OCI-M2 (cell line): ENCODE results near the gene LSM11.
"Not testable (repeated sequence)": the region's sequence is repeated elsewhere in the genome, so short reads cannot be mapped to it uniquely, and the experiment has no call there.

Experiments used
- DNase-seq: peaks from one replicate; lab custom pipeline; 2025; ENCODE audit not compliant: unreplicated experiment; lab: John Stamatoyannopoulos, UW

LSM11 gene

DNA sequence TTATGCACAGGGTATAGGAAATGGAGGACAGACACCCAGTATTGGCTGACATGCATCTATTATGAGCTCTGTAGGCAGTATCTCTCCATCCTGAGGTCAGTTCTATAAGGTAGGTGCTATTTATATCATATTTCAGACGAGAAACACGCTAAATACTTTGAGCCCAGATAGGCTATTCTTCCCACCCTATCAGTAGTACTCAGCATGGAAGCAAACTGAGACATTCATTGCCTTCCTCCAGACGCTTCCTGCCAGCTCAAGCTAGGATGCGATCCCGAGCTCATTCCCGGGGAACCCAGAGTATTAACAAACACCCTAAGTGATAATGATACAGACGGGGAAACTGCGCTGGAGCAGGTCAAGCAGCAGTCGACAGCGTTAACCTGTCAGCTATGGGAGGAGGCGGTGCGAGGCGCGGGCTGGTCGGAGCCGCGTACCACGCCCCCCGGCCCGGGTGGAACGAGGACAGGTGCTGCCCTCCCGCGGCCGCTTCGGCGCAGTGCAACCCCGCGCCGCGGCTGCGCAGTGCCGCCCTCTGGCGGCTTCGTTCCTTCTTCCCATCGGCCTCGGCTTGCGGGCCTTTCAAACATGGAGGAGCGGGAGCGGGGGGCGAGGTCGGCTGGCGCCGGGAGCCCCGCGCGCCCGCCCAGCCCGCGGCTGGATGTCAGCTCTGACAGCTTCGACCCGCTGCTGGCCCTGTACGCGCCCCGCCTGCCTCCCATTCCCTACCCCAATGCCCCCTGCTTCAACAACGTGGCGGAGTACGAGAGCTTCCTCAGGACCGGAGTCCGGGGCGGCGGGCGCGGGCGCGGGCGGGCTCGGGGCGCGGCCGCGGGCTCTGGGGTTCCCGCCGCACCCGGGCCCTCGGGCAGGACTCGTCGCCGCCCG lies at the start of gene LSM11:
Gene LSM11 (plus strand): TSS at position 550 of the 888 bp plus-strand sequence. CDS start 39 bp downstream, at position 589.
- peak; percentile 70 for DNase-seq

DNA sequence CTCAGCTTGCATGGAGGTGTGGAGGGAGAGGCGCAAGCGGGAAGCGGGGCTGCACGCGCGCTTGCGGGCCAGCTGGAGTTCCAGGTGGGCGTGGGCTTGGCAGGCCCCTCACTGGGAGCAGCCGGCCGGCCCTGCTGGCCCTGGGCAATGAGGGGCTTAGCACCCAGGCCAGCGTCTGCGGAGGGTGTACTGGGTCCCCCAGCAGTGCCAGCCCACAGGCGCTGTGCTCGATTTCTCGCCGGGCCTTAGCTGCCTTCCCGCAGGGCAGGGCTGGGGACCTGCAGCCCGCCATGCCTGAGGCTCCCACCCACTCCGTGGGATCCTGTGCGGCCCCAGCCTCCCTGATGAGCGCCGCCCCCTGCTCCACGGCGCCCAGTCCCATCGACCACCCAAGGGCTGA lies 49.7 kb upstream of the LSM11 start:
- DNase-seq: not testable (repeated sequence)

DNA sequence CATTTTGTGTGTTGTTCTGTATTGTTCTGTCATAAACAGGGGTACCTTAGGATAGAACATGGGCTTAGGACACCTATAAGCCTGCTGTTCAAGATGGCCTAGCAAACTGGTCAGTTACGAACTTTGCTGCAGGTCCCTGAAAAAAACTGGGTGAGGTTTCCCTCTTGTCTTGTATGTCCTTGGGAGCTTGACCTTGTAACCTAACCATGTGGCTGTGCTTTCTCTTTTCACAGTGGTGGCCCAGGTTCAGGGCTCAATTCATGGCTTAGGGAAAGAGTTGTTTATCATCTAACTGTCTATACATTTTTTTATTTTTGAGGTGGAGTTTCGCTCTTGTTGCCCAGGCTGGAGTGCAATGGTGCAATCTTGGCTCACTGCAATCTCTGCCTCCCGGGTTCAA lies 47.4 kb upstream of the LSM11 start:
- not testable (repeated sequence) for DNase-seq

DNA sequence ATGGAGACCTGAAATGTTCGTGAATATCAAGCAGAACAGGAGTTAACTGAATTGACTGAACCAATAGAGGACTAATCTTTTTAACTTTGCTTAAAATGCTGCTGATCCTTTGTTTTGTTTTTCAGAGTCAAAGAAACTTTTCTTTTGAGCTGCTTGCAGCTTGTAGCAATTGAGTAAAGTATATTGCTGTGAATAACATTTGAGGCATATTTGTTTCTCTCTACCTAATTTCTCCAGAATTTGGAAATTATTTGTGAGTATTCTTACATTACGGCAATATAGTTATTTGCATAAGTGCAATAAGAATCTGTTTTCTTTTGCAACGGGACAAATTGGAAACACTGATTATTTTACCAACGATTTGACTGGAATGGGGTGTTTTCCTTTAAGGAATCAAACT lies 44.8 kb upstream of the LSM11 start:
- DNase-seq: not testable (repeated sequence)

DNA sequence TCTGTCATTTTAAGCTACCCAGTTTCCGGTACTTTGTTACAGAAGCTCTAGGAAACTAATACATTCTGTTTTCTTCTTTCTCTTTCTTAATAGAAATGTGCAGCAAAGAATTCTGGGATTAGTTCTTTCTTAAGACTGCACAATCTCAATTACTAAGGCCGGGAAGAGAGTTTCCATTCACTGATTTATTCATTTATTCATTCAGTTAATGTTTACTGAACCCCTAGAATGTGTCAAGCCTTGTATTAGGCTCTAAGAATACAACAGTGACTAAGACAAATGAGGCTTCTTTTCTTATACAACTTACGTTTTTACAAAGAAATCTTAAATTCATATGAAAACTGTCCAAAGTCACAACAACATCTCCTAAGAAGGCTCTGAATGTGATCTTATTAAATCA lies 39.8 kb upstream of the LSM11 start:
- no peak for DNase-seq

- no peak for DNase-seq
These were observed 34.6 kb upstream of the LSM11 start for GRCh38 chr5:157708866-157709265.

DNA sequence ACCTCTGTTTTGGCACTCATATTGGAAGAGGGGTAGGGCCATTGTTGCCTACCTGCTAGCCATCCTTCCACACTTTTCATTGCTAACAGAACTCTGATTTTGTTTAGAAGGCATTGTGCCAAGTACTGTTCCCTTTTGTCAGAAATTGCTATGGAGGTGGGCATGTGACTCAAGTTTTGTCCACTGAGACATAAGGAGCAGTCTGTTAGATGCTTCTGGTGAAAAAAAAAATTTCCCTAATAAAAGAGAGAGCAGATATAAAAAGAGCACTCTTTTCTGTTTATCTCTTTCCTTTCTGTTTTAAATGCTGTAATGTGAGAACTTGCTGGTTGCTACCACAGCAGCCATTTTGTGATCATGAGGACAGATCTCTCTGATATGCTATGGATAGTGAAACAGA lies 34.2 kb upstream of the LSM11 start:
- DNase-seq: no peak

DNA sequence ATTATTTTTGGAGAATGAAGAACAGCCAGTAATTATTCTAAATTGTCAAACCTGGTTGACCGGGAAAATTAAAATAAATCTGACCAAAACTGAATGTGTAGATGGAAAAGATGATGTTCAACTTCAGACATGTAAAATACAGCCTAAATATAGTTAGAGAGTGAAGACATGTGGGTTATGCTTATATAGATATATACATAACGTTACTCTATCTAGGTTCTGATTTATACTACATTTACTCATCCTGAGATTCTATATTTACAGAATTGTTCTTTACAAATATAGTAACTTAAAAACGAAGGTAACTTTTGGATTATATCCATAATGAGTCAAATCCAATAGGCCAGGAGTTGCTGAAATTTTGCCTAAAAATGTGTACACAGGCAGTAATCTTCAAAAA lies 33.1 kb upstream of the LSM11 start:
- DNase-seq: no peak

DNA sequence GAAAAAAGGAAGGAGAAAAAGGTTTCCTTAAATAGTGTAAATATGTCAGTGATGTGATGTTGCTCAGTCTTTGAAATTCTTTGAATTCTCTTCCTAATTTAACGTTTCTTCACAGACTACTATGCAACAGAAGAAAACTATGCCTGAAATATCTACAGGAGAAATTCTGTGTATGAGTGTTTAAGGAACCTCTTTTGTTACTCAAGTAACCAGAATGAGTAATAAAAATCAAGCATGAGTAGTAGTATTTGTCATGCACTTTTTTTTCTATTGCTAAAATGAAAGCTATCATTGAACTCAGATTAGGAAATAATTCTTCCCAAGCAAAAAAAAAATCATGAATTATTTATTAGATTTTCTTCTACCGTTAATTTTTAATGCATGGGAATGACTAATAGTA lies 32.6 kb upstream of the LSM11 start:
- no peak for DNase-seq

DNA sequence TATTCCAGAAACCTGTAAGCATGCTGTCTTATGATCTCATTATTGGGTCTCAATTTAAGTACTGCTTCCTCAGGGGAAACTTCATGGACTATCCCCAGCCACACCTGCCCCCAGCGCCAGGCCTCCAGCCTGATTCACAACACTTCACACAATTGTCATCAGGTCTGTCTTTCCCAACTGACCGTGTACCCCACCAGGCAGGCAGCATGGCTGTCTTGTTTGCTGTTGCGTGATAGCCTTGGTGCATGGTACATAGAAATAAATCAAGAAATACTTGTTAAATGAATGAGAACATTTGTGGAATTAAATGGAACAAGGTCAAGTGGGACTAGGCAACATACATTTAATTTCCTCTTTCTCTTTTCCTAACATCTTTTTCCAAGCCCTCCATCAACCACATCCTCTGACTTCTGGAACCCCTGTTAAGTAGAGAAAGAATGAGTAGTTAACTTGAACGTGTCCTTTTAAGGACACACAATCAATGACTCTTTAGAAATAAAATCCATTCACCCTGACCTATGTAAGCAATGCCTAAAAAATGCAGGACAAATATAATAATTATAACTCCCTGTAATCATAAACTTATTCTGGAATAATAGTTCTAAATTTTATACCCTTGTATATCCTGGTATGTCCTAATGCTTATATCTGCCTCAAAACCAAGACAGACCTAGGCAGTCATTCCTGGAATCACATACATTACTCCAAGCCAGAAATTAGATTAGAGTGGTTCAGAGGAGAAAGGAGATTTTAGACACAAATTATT lies 29.5 kb upstream of the LSM11 start:
- no peak for DNase-seq

- DNase-seq: no peak
These were observed 29.0 kb upstream of the LSM11 start for GRCh38 chr5:157714596-157714864.

- DNase-seq: no peak
These were observed 25.0 kb upstream of the LSM11 start for GRCh38 chr5:157718519-157718918.

DNA sequence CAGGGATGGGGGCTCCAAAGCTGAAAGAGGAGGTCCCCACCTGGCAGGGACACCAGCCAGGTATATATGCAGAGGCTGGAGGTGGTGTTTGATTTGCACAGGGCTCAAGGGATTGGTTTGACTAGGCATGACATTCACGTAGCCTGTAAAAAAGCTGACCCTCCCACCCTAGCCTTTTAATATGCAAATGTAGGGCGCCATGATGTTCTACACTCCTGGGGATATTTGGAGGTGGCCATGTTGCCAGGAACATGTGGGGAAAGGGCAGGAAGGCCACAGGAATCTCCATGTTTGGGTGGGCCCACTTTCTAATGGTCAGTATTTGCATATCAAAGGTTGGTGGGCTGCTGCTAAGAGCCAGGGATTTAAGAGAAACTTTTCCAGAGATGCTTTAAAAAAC lies 24.3 kb upstream of the LSM11 start:
- DNase-seq: no peak

- DNase-seq: no peak
These were observed 22.4 kb upstream of the LSM11 start for GRCh38 chr5:157721159-157721558.

DNA sequence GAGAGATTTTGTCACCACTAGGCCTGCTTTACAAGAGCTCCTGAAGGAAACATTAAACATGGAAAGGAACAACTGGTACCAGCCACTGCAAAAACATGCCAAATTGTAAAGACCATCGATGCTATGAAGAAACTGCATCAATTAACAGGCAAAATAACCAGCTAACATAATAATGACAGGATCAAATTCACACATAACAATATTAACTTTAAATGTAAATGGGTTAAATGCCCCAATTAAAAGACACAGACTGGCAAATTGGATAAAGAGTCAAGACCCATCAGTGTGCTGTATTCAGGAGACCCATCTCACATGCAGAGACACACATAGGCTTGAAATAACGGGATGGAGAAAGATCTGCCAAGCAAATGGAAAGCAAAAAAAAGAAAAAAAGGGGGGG lies 20.6 kb upstream of the LSM11 start:
- DNase-seq: not testable (repeated sequence)

GRCh38 chr5:157726607-157727006 lies 16.9 kb upstream of the LSM11 start:
- not testable (repeated sequence) for DNase-seq

GRCh38 chr5:157727858-157728257 lies 15.7 kb upstream of the LSM11 start:
- DNase-seq: not testable (repeated sequence)

- no peak for DNase-seq
These were observed 13.7 kb upstream of the LSM11 start for GRCh38 chr5:157729858-157730257.

DNA sequence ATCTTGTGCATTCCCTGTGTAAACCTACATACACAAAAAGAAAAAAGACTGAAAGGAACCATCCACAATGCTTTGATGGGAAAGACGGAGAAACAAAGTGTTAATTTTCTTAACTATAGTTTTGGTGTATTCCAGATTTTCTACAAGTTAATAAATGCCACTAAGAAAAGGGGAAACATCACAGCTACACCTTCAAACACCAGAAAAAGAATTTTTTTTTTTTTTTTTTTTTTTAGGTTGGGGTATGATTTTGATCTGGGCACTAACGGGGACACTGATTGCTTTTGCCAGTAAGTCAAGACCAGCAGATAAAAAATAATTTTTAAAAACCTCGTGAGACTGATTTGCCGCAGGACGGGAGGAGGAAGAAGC lies 12.6 kb upstream of the LSM11 start:
- no peak for DNase-seq

- DNase-seq: peak; percentile 91
These were observed 12.0 kb upstream of the LSM11 start, which contains the start of gene THG1L for GRCh38 chr5:157731272-157732129. Gene THG1L (plus strand): TSS chr5:157731420. CDS start chr5:157731441, 21 bp downstream.

DNA sequence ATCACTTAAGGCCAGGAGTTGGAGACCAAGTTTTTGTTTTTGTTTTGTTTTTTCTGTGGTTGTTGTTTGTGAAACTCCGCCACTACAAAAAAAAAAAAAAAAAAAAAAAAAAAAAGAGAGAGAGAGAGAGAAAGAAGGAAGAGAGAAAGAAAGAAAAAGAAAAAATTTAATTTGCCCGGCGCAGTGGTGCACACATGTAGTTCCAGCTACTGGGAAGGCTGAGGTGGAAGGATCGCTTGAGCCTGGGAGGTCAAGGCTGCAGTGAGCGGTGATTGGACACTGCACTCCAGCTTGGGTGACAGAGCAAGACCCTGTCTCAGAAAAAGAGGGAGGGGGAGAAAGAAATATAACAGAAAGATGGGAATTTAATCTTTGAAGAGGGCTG lies 11.4 kb upstream of the LSM11 start:
- no peak for DNase-seq
